Diencephalon (tissue), 1 donor: ENCODE results near the gene PRR7. TPM values are rescaled to one million over a fixed set of nuclear protein-coding genes. Genes with fewer than 3 reads are reported as not detected.

Source experiments
- total RNA-seq: library from RNA; depleted of rRNA; stranded (reverse); fragments of >200 nt; gene quantifications from one replicate; pipeline ENCODE4 v1.2.3, GENCODE V29; 2014

PRR7 gene, protein sequence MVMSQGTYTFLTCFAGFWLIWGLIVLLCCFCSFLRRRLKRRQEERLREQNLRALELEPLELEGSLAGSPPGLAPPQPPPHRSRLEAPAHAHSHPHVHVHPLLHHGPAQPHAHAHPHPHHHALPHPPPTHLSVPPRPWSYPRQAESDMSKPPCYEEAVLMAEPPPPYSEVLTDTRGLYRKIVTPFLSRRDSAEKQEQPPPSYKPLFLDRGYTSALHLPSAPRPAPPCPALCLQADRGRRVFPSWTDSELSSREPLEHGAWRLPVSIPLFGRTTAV
- total RNA-seq = 17.1 TPM

DNA sequence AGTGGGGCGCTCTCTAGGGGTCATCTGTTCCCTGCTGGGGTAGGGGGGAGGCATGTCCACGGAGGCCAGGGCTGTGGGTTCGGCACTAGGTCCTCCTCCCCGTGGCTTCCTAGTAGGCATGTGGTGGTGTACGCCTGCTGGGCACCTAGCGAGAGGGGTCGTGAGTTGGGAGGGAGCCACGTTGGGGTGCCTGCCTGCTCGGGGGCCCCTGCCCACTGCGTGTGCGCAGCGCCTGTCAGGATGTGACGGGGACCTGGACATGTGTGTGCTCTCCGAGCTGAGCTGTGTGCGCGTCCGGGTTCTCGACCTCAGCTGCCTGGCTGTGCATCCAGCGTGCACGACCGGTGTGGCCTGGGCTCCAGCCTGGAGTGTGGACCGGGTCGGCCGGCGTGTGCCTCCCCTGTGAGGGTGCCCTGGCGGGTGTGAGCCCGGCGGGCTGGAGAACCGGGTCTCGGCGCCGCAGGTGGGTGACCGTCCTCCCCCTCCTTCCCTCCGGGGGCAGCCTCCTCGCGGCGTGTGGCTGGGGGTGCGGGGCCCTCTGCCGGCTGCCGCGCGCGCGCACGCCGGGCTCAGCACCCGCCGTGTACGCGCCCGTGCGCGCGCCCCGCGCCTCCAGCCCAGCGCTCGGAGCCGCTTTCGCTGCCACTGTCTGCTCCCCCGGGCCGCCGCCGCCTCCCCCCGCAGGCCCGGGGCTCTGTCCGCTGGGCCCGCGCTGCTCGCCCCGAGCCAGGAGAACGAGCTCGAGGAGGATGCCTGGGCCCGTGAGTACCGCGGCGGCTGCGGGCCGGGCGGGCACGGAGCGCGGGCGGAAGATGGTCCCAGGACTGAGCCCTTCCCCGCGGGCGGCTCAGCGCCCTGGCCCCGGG lies at the start of gene PRR7:
Gene PRR7 (plus strand): TSS at position 615 of the 866 bp plus-strand sequence. CDS start 8,254 bp downstream, outside the sequence.

DNA sequence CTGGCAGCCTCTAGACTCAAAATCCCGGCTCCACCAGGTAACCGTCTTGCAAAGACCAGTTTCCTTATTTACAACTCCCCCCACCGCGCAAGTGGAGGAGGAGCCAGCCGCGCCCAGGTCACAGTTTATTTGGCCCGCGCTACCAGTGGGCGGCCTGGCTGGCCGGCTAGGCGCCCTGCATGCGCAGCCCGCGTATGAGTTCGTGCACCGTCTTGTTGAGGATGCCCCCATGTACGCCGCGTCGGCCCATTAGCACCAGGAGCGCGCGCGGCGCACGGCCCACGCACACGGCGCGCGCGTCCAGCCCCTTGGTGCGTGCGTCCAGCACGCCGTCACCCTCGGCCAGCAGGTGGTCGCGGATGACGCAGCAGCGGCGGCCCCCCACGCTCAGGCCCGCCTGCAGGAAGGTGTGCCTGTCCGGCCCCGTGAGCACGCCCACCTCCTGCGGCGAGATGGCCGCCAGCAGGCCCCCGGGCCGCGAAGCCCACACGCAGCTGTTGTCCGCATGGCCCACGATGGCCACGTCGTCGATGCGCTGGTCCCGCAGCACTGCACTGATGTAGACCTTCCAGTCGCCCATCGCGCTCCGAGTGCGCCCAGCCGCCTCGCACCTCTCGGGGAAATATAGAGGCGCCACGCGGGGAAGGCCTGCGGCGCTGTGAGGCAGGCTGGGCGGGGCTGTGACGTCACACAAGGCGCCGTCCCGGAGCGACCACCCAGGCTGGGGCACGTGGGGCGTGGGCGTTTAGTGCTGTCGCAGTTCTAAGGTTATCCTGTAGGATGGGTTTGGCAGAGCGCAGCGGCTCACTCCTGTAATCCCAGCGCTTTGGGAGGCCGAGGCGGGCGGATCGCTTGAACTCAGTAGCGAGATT lies 46.4 kb upstream of the PRR7 start, which contains the start of gene PFN3:
Gene PFN3 (minus strand): TSS at position 665 of the 872 bp plus-strand sequence. CDS start 85 bp downstream, at position 580.

DNA sequence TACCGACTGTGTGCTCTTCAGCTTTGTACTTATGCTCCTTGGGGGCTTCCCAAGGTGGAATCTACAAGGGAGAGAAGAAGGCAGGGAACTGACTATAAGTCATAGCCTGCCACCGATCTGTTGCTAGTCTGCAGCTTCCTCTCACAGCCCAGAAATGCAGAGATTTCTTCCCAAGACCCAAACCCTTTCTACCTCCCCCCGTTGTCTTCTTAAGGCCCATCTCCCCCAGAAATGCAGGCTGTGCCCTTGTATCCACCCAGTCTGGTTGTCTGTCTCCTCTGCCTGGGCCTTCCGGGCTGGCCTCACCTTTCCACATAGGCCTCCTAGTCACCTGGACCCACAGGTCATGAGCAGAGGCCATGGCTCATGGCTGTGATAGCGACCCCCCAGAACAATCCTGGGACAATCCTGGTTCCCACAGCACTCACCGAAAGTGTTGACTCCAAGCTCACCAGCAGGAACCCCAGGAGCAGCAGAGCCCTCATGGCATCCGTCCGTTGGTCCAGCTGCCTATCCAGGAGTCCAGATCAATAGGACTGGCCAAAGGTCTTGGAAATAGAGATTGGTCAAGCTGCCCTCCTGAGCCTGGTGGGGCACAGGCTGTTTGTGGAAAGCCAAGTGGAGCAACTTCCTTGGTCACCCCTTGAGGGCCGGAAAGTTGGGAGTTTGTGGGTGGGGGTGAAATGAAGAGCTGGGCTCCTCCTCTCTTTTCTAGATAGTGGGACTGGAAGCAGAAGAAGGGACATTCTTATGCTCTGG lies 37.4 kb upstream of the PRR7 start, which contains the start of gene F12:
Gene F12 (minus strand): TSS at position 522 of the 759 bp plus-strand sequence. CDS start 37 bp downstream, at position 485.

DNA sequence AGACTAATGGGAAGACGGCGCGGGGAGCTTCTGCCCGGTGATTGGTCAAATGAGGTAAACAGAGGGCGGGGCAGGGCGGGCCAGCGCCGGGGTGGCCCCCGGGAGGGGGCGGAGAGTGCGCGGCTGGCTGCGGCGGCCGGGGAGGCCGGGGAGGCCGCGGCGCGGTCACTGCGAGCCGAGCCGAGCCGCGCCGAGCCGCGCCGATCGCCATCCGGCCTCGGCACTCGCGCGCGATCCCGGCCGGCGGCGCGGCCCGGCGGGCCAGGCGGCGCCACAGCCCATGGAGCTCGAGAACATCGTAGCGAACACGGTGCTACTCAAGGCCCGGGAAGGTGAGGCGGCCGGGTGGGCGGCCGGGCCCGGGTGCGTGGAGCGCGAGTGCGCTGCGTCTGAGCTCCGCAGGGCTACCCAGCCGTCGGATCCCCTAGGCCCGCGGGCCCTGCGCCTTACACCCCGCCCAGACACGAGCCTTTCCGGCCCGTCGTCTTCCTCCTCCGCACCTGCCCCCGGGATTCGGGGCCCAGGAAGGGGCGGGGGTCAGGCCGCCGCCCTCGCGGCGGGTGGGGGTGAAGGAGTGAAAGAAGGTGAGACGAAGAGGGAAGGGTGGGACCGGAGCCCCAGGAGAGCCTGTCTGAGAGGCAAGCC lies 19.9 kb upstream of the PRR7 start, which contains the start of gene GRK6:
Gene GRK6 (plus strand): TSS at position 111 of the 645 bp plus-strand sequence. CDS start 170 bp downstream, at position 281.

DNA sequence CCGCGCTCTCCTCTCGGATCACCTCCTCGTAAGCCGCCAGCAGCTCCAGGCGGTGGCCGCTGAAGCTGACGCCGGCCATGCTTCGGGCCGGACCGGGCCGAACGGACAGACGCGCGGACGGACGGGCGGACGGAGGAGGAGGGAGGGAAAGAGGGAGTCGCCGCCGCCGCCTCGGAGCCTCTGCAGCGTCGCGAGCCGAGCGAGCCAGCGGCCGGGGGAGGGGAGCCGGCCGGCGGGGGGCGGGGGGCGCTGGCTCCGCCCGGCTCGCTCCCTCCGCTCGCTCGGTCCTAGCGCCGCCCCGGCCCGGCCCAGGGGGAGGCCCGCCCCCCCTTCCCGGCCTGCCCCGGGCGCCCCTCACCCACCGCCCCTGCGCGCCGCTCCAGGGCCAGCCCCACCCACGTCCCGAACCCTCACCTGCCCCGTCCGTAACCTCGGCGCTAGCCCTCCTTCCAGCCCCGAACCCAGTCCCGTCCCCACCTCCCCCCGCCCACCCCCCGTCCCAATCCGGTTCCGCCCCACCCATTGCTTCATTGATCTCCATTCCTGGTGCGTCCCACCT lies 26.9 kb downstream of the PRR7 start, which contains the start of gene DBN1:
Gene DBN1 (minus strand): TSS at position 192 of the 559 bp plus-strand sequence. CDS start 113 bp downstream, at position 79.

DNA sequence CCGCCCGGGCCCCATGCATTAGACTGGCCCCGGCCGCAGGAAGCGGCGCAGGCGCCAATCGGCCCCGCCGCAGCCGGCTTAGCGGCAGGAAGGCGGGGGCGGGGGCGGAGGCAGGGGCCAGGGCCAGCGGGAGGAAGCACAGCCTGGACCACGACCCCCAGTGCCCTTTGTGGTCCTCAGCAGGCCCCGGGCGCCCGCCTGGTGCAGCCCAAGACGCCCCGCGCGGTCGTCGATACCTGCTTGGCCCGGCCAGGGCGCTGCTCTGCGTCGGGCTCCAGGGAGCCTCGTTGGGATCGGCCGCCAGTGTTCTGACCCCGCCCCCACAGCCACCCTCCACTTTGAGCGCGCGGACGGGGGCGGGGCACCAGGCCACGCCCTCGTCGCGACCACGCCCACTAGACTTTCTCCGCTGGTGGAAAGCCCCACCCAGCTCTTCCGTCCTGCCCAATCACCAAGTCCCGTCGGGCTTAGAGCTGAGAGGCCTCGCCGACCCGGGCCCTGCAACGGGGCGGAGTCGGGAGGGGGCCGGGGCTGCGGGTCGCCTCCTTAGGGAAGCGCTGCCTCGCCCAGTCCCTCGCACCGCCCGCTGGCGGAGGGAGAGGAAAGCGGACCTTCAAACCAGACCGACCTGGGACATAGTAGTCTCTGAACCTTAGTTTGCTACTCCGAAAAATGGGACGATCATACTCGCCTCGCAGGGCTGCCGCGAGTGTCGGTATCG lies 50.8 kb downstream of the PRR7 start, which contains the start of gene PDLIM7:
Gene PDLIM7 (minus strand): TSS at position 313 of the 721 bp plus-strand sequence. CDS start 1,092 bp downstream, outside the sequence.

Other genes with a start within 250 kb of the PRR7 start
- 15.2 TPM for gene RAB24, start 143.1 kb upstream of the PRR7 start, total RNA-seq
- 48.2 TPM for gene PRELID1, start 143.0 kb upstream of the PRR7 start, total RNA-seq
- gene MXD3, start 134.9 kb upstream of the PRR7 start, total RNA-seq = 4.4 TPM
- gene LMAN2, start 95.1 kb upstream of the PRR7 start, total RNA-seq = 90.0 TPM
- 10.1 TPM for gene RGS14, start 88.9 kb upstream of the PRR7 start, total RNA-seq
- gene SLC34A1, start 62.4 kb upstream of the PRR7 start, total RNA-seq = not detected
- not detected for gene PFN3, start 46.2 kb upstream of the PRR7 start, total RNA-seq
- 7.4 TPM for gene F12, start 37.2 kb upstream of the PRR7 start, total RNA-seq
- 25.4 TPM for gene GRK6, start 20.1 kb upstream of the PRR7 start, total RNA-seq
- 161 TPM for gene DBN1, start 26.8 kb downstream of the PRR7 start, total RNA-seq
- gene PDLIM7, start 50.8 kb downstream of the PRR7 start, total RNA-seq = 8.1 TPM
- gene DOK3, start 63.0 kb downstream of the PRR7 start, total RNA-seq = 4.4 TPM
- gene DDX41, start 70.1 kb downstream of the PRR7 start, total RNA-seq = 68.3 TPM
- gene FAM193B, start 107.7 kb downstream of the PRR7 start, total RNA-seq = 40.1 TPM
- 44.8 TPM for gene TMED9, start 145.4 kb downstream of the PRR7 start, total RNA-seq
- 18.9 TPM for gene B4GALT7, start 153.3 kb downstream of the PRR7 start, total RNA-seq